ENCODE measurements around the gene NCAM2.

NCAM2 gene

GRCh38 chr21:21341041-21341440 lies 342.8 kb downstream of the NCAM2 start:
- H3K4me3 ChIP-seq (ENCODE audit: low read depth, low read length, poor library complexity, severe bottlenecking) = no peak overlapping the region

GRCh38 chr21:21345296-21345695 lies 347.1 kb downstream of the NCAM2 start:
- Histone ChIP-seq H3K36me3 (ENCODE audit: insufficient read depth, low read length) (no peaks in the 10 kb centered on the region), H3K4me3 (ENCODE audit: low read depth, low read length, poor library complexity, severe bottlenecking) (no peak overlapping the region), H2AFZ (ENCODE audit: low read length) (no peak overlapping the region), H3K9me2 (ENCODE audit: low read depth, low read length) (no peaks in the 10 kb centered on the region), H3K9me3 (ENCODE audit: low read length) (no peaks in the 10 kb centered on the region), H3K9ac (ENCODE audit: low read length) (no peak overlapping the region), H3K4me2 (ENCODE audit: low read length) (no peak overlapping the region), H3K27ac (ENCODE audit: low read depth, low read length, poor library complexity, severe bottlenecking) (no peak overlapping the region), H3K4me1 (ENCODE audit: insufficient read depth, low read length, severe bottlenecking) (no peaks in the 10 kb centered on the region), H3K27me3 (ENCODE audit: insufficient read depth, low read length) (no peaks in the 10 kb centered on the region), H3F3A (ENCODE audit: insufficient read depth, low read length) (no peaks in the 10 kb centered on the region), H3K79me2 (ENCODE audit: insufficient read depth, low read length) (no peaks in the 10 kb centered on the region), H4K20me1 (ENCODE audit: insufficient read depth, low read length) (no peaks in the 10 kb centered on the region)
- TF ChIP-seq EZH2 (IDR thresholded peaks at IDR 0.05; ENCODE audit: borderline replicate concordance, low read length) (no peak), CTCF (IDR thresholded peaks at IDR 0.05; ENCODE audit: low read length) (no peak)

More at GRCh38 chr21:21341041-21341440, 342.8 kb downstream of the NCAM2 start:
- no peaks in the 10 kb centered on the region for H3F3A ChIP-seq (ENCODE audit: insufficient read depth, low read length)
- H3K9me3 ChIP-seq (ENCODE audit: low read length) = no peaks in the 10 kb centered on the region
- no peaks in the 10 kb centered on the region for H3K9me2 ChIP-seq (ENCODE audit: low read depth, low read length)
- H3K9ac ChIP-seq (ENCODE audit: low read length) = no peak overlapping the region
- H3K4me1 ChIP-seq (ENCODE audit: insufficient read depth, low read length, severe bottlenecking) = no peaks in the 10 kb centered on the region
- H3K36me3 ChIP-seq (ENCODE audit: insufficient read depth, low read length) = no peaks in the 10 kb centered on the region
- H2AFZ ChIP-seq (ENCODE audit: low read length) = no peak overlapping the region
- H3K79me2 ChIP-seq (ENCODE audit: insufficient read depth, low read length) = no peaks in the 10 kb centered on the region
- H3K27ac ChIP-seq (ENCODE audit: low read depth, low read length, poor library complexity, severe bottlenecking) = no peak overlapping the region
- no peaks in the 10 kb centered on the region for H4K20me1 ChIP-seq (ENCODE audit: insufficient read depth, low read length)
- no peak overlapping the region for H3K4me2 ChIP-seq (ENCODE audit: low read length)
- TF ChIP-seq EZH2 (IDR thresholded peaks at IDR 0.05; ENCODE audit: borderline replicate concordance, low read length) = no peak
- no peak for TF ChIP-seq CTCF (IDR thresholded peaks at IDR 0.05; ENCODE audit: low read length)
- H3K27me3 ChIP-seq (ENCODE audit: insufficient read depth, low read length) = no peaks in the 10 kb centered on the region

- no peaks in the 10 kb centered on the region for H4K20me1 ChIP-seq (ENCODE audit: insufficient read depth, low read length)
- TF ChIP-seq CTCF (IDR thresholded peaks at IDR 0.05; ENCODE audit: low read length) (no peak), EZH2 (IDR thresholded peaks at IDR 0.05; ENCODE audit: borderline replicate concordance, low read length) (no peak)
- no peak overlapping the region for H3K9ac ChIP-seq (ENCODE audit: low read length)
- no peaks in the 10 kb centered on the region for H3F3A ChIP-seq (ENCODE audit: insufficient read depth, low read length)
- no peaks in the 10 kb centered on the region for H3K79me2 ChIP-seq (ENCODE audit: insufficient read depth, low read length)
- H3K4me2 ChIP-seq (ENCODE audit: low read length) = no peak overlapping the region
- no peak overlapping the region for H2AFZ ChIP-seq (ENCODE audit: low read length)
- no peaks in the 10 kb centered on the region for H3K27me3 ChIP-seq (ENCODE audit: insufficient read depth, low read length)
- H3K9me3 ChIP-seq (ENCODE audit: low read length) = no peaks in the 10 kb centered on the region
- no peaks in the 10 kb centered on the region for H3K4me1 ChIP-seq (ENCODE audit: insufficient read depth, low read length, severe bottlenecking)
- no peaks in the 10 kb centered on the region for H3K36me3 ChIP-seq (ENCODE audit: insufficient read depth, low read length)
- no peaks in the 10 kb centered on the region for H3K9me2 ChIP-seq (ENCODE audit: low read depth, low read length)
- no peak overlapping the region for H3K4me3 ChIP-seq (ENCODE audit: low read depth, low read length, poor library complexity, severe bottlenecking)
- H3K27ac ChIP-seq (ENCODE audit: low read depth, low read length, poor library complexity, severe bottlenecking) = no peak overlapping the region
Measured at GRCh38 chr21:21345872-21346271, 347.7 kb downstream of the NCAM2 start.

Measured in OCI-LY1 (cell line).